DMS 273 (cell line): ENCODE data around the gene NODAL.

Source experiments
- DNase-seq: peaks from one replicate; lab custom pipeline; 2025; ENCODE audit not compliant: unreplicated experiment; lab: John Stamatoyannopoulos, UW

The NODAL gene

GRCh38 chr10:70396140-70396539 lies 45.3 kb downstream of the NODAL start:
- DNase-seq, result no peak

GRCh38 chr10:70391654-70392053 lies 49.8 kb downstream of the NODAL start:
- no peak for DNase-seq
